IPS-18c (cell line): Measurements from ENCODE around the gene TTLL3.

Source experiments
- H3K4me3 ChIP-seq: 2 replicates; pipeline ENCODE4 v1.7.0; 2013; ENCODE audit warnings: low read depth, mild to moderate bottlenecking, low read length, moderate library complexity; ENCODE audit not compliant: insufficient read depth
- H3K9me3 ChIP-seq: one replicate; pipeline ENCODE4 v1.6.1; 2013; ENCODE audit warnings: mild to moderate bottlenecking, low read length, moderate library complexity; ENCODE audit not compliant: control insufficient read depth, insufficient read depth

The TTLL3 gene

GRCh38 chr3:9779075-9779593, 30.9 kb upstream of the TTLL3 start:
- Histone ChIP-seq H3K9me3 (peaks cover 5% of the 10 kb centered on the region), H3K4me3 (no peak overlapping the region)

GRCh38 chr3:9779721-9780457, 30.2 kb upstream of the TTLL3 start:
- Histone ChIP-seq H3K4me3 (no peak overlapping the region), H3K9me3 (peaks cover 5% of the 10 kb centered on the region)

GRCh38 chr3:9780458-9780812, 29.6 kb upstream of the TTLL3 start:
- H3K4me3 ChIP-seq, result no peak overlapping the region
- H3K9me3 ChIP-seq, result peaks cover 5% of the 10 kb centered on the region

GRCh38 chr3:9780910-9781309, 29.2 kb upstream of the TTLL3 start:
- peaks cover 5% of the 10 kb centered on the region for H3K9me3 ChIP-seq

GRCh38 chr3:9781551-9781950, 28.5 kb upstream of the TTLL3 start:
- no peak overlapping the region for H3K4me3 ChIP-seq
- peaks cover 5% of the 10 kb centered on the region for H3K9me3 ChIP-seq

More at GRCh38 chr3:9780910-9781309, 29.2 kb upstream of the TTLL3 start:
- no peak overlapping the region for H3K4me3 ChIP-seq

- no peak overlapping the region for H3K4me3 ChIP-seq
- peaks cover 5% of the 10 kb centered on the region for H3K9me3 ChIP-seq
Measured at GRCh38 chr3:9781978-9782603, 28.0 kb upstream of the TTLL3 start.

GRCh38 chr3:9782770-9783169, 27.3 kb upstream of the TTLL3 start:
- Histone ChIP-seq H3K9me3 (peaks cover 5% of the 10 kb centered on the region), H3K4me3 (no peak overlapping the region)

- Histone ChIP-seq H3K9me3 (peaks cover 3% of the 10 kb centered on the region), H3K4me3 (no peak overlapping the region)
Measured at GRCh38 chr3:9783954-9784353, 26.1 kb upstream of the TTLL3 start.

- Histone ChIP-seq H3K4me3 (no peak overlapping the region), H3K9me3 (peaks cover 3% of the 10 kb centered on the region)
Measured at GRCh38 chr3:9784965-9785364, 25.1 kb upstream of the TTLL3 start.

GRCh38 chr3:9785602-9786001, 24.5 kb upstream of the TTLL3 start:
- peaks cover 3% of the 10 kb centered on the region for H3K9me3 ChIP-seq
- H3K4me3 ChIP-seq, result no peak overlapping the region

- peaks cover 3% of the 10 kb centered on the region for H3K9me3 ChIP-seq
- no peak overlapping the region for H3K4me3 ChIP-seq
Measured at GRCh38 chr3:9786209-9786739, 23.8 kb upstream of the TTLL3 start.

- Histone ChIP-seq H3K4me3 (no peak overlapping the region), H3K9me3 (peaks cover 3% of the 10 kb centered on the region)
Measured at GRCh38 chr3:9786825-9787669, 23.0 kb upstream of the TTLL3 start.

GRCh38 chr3:9787714-9788113, 22.3 kb upstream of the TTLL3 start:
- Histone ChIP-seq H3K9me3 (peaks cover 3% of the 10 kb centered on the region), H3K4me3 (no peak overlapping the region)

- Histone ChIP-seq H3K4me3 (no peak overlapping the region), H3K9me3 (no peaks in the 10 kb centered on the region)
Measured at GRCh38 chr3:9791127-9791526, 18.9 kb upstream of the TTLL3 start.

- H3K4me3 ChIP-seq, result peak overlapping the region; percentile 77
- H3K9me3 ChIP-seq, result no peaks in the 10 kb centered on the region
Measured at GRCh38 chr3:9791790-9792404, 18.2 kb upstream of the TTLL3 start.

GRCh38 chr3:9792405-9793160, 17.5 kb upstream of the TTLL3 start, which contains the start of the genes ARPC4 and TADA3:
ARPC4 (plus strand) TSS chr3:9793082; CDS start chr3:9793122, 40 bp downstream.
TADA3 (minus strand) TSS chr3:9792473; CDS start chr3:9791466, 1,007 bp downstream.
- Histone ChIP-seq H3K4me3 (peak within 1 kb of the TSS; percentile 77), H3K9me3 (no peaks in the 10 kb centered on the region)
